ENCODE results near the gene DDOST. TPM values are rescaled to one million over a fixed set of nuclear protein-coding genes. Genes with fewer than 3 reads are reported as not detected.

DDOST gene
- total RNA-seq, 2 donors from 2014 or later: 252 to 280 TPM

DNA sequence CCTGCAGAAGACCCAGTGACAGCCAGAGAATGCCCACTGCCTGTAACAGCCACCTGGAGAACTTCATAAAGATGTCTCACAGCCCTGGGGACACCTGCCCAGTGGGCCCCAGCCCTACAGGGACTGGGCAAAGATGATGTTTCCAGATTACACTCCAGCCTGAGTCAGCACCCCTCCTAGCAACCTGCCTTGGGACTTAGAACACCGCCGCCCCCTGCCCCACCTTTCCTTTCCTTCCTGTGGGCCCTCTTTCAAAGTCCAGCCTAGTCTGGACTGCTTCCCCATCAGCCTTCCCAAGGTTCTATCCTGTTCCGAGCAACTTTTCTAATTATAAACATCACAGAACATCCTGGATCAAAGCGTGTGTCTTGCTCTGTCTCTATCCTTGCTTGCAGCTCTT lies 42.6 kb downstream of the DDOST start:
- peaks cover 2% of the 10 kb centered on the region for H3K9me3 Mint-ChIP-seq
- peaks cover 6% of the 10 kb centered on the region for H3K4me1 Mint-ChIP-seq
- Histone ChIP-seq H3K4me3 (ENCODE audit: low read length) (no peak overlapping the region), H3K4me1 (ENCODE audit: control insufficient read depth, insufficient read depth, low read length) (no peaks in the 10 kb centered on the region), H3K36me3 (ENCODE audit: control insufficient read depth, insufficient read depth, low read length) (no peaks in the 10 kb centered on the region), H3K27me3 (ENCODE audit: control insufficient read depth, insufficient read depth, low read length, poor library complexity, severe bottlenecking) (no peaks in the 10 kb centered on the region), H3K9ac (ENCODE audit: extremely low read depth, low read length, poor library complexity, severe bottlenecking) (no peak overlapping the region), H3K9me3 (ENCODE audit: control insufficient read depth, low read length) (no peaks in the 10 kb centered on the region), H3K27ac (ENCODE audit: low read depth, low read length) (no peak overlapping the region)
- WGBS, 2 experiments (ENCODE audit: insufficient coverage in 1 of 2, insufficient read length in 1 of 2): 87 to 100% methylated on average over 1 to 4 of the region's 4 CpGs
- TF ChIP-seq, protein P1, sequence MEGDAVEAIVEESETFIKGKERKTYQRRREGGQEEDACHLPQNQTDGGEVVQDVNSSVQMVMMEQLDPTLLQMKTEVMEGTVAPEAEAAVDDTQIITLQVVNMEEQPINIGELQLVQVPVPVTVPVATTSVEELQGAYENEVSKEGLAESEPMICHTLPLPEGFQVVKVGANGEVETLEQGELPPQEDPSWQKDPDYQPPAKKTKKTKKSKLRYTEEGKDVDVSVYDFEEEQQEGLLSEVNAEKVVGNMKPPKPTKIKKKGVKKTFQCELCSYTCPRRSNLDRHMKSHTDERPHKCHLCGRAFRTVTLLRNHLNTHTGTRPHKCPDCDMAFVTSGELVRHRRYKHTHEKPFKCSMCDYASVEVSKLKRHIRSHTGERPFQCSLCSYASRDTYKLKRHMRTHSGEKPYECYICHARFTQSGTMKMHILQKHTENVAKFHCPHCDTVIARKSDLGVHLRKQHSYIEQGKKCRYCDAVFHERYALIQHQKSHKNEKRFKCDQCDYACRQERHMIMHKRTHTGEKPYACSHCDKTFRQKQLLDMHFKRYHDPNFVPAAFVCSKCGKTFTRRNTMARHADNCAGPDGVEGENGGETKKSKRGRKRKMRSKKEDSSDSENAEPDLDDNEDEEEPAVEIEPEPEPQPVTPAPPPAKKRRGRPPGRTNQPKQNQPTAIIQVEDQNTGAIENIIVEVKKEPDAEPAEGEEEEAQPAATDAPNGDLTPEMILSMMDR (conservative IDR thresholded peaks at IDR 0.05): no peak
- DNase-seq: no peak
- H3K27me3 Mint-ChIP-seq (ENCODE audit: insufficient read depth): no peaks in the 10 kb centered on the region
- no peak overlapping the region for H3K4me3 Mint-ChIP-seq
- no peak overlapping the region for H3K27ac Mint-ChIP-seq
- H3K36me3 Mint-ChIP-seq (ENCODE audit: low read depth): peaks cover 5% of the 10 kb centered on the region

DNA sequence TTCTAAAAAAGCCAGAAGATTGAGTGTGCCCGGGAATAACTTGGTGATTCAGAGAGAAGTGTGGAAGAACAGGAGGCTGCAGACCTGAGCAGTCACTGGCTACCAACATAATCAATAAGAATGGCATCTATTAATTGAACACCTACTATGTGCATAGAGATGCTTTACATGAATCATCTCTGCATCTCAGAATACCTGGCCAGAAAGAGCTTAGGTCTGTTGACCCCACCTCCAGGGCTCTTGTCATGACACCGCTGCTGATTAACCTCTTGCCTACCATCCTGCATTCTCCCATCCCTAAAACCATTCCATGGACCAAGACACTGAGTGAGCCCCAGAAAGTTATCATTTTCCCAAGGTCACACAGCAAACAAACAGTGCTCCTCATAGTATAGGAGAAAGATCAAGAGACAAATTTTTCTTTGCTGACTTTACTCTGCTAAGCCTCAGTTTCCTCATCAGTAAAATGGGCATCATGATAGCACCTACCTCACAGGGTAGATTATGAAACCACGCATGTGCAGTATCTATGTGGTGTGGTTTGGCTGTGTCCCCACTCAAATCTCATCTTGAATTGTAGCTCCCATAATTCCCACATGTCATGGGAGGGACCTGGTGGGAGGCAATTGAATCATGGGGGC lies 44.2 kb downstream of the DDOST start:
- no peaks in the 10 kb centered on the region for H3K36me3 ChIP-seq (ENCODE audit: control insufficient read depth, insufficient read depth, low read length)
- Mint-ChIP-seq H3K4me1 (peaks cover 5% of the 10 kb centered on the region), H3K27me3 (ENCODE audit: insufficient read depth) (no peaks in the 10 kb centered on the region), H3K27ac (peak overlapping the region; percentile 9), H3K9me3 (no peaks in the 10 kb centered on the region), H3K36me3 (ENCODE audit: low read depth) (peaks cover 7% of the 10 kb centered on the region), H3K4me3 (no peak overlapping the region)
- H3K4me3 ChIP-seq (ENCODE audit: low read length): no peak overlapping the region
- no peaks in the 10 kb centered on the region for H3K4me1 ChIP-seq (ENCODE audit: control insufficient read depth, insufficient read depth, low read length)
- H3K27me3 ChIP-seq (ENCODE audit: control insufficient read depth, insufficient read depth, low read length, poor library complexity, severe bottlenecking): no peaks in the 10 kb centered on the region
- no peaks in the 10 kb centered on the region for H3K9me3 ChIP-seq (ENCODE audit: control insufficient read depth, low read length)
- TF ChIP-seq, protein P1 (conservative IDR thresholded peaks at IDR 0.05): no peak
- DNase-seq: no peak
- WGBS, 2 experiments (ENCODE audit: insufficient coverage in 1 of 2, insufficient read length in 1 of 2): 92% methylated on average over 2 to 3 of the region's 3 CpGs
- no peak overlapping the region for H3K27ac ChIP-seq (ENCODE audit: low read depth, low read length)
- no peak overlapping the region for H3K9ac ChIP-seq (ENCODE audit: extremely low read depth, low read length, poor library complexity, severe bottlenecking)

DNA sequence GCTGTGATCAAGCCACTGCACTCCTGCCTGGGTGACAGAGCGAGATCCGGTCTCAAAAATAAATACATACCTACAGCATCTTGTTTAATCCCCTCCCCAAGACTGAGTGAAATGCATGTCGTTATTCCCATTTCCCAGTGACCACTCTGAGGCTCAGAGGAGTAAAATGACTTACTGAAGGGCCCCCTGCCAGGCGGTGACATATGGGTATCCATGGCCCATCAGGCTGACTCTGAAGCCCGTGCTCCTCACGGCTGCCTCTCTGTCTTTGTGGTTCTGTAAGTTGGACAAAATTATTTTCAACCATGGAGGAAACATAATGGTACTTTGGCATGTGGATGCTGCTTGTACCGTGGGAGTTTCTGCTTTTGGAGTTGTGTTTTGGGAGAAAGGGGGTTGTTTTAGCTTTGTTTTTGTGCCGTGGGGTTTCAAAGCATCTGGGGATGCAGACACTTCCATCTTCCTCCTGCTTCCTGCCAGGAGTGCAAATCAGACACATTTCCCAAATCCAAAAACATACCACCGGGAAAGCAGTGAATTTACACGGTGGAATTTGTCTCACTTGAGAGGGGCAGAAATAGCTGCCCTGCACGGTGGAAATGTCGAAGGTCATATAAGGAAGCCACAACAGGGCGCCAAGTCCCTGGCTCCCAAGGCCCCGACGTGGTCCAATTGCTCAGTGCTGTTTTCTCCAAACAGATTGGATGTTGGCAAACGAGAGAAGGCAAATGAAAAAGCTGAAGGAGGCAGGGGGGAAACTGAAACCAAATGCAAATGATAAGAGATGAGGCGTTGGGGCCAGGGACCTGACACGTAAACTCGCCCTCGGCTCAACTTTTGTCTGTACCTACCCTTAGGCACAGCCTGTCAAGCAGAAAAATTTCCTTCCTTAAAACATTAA lies 45.0 kb downstream of the DDOST start:
- TF ChIP-seq, protein P1 (conservative IDR thresholded peaks at IDR 0.05): no peak
- 80 to 88% methylated on average over 14 to 20 of the region's 20 CpGs for WGBS, 2 experiments (ENCODE audit: insufficient coverage in 1 of 2, insufficient read length in 1 of 2)
- H3K27me3 ChIP-seq (ENCODE audit: control insufficient read depth, insufficient read depth, low read length, poor library complexity, severe bottlenecking): no peaks in the 10 kb centered on the region
- Mint-ChIP-seq H3K27me3 (ENCODE audit: insufficient read depth) (no peaks in the 10 kb centered on the region), H3K4me1 (peaks cover 5% of the 10 kb centered on the region), H3K27ac (peak overlapping the region; percentile 9), H3K9me3 (no peaks in the 10 kb centered on the region), H3K4me3 (no peak overlapping the region), H3K36me3 (ENCODE audit: low read depth) (peaks cover 7% of the 10 kb centered on the region)
- no peaks in the 10 kb centered on the region for H3K9me3 ChIP-seq (ENCODE audit: control insufficient read depth, low read length)
- no peak for DNase-seq
- no peaks in the 10 kb centered on the region for H3K36me3 ChIP-seq (ENCODE audit: control insufficient read depth, insufficient read depth, low read length)
- H3K27ac ChIP-seq (ENCODE audit: low read depth, low read length): no peak overlapping the region
- H3K4me3 ChIP-seq (ENCODE audit: low read length): no peak overlapping the region
- no peak overlapping the region for H3K9ac ChIP-seq (ENCODE audit: extremely low read depth, low read length, poor library complexity, severe bottlenecking)
- no peaks in the 10 kb centered on the region for H3K4me1 ChIP-seq (ENCODE audit: control insufficient read depth, insufficient read depth, low read length)

Measured in endodermal cell (in vitro differentiated cells).